RWPE1 (cell line): ENCODE results near the gene PDE4D.

ENCODE experiments used
- CTCF ChIA-PET: fragments of 350-600 bp; sonication (Branson Sonifier 250); formaldehyde crosslinking; extraction: SDS; loops from one replicate; lab custom pipeline; 2021; lab: Yijun Ruan, JAX
- POLR2A ChIA-PET: fragments of 400-600 bp; formaldehyde crosslinking; extraction: SDS; loops from one replicate; lab custom pipeline; 2020; ENCODE audit warnings: antibody characterized with exemption; ENCODE audit not compliant: low non-redundant PET; lab: Yijun Ruan, JAX
- DNase-seq: peaks from one replicate; pipeline ENCODE4 v3.0.0; 2012; ENCODE audit warnings: low spot score
- H3K27ac ChIP-seq: fragments of 450-650 bp; 2 replicates; pipeline ENCODE4 v1.5.1; 2017
- TF ChIP-seq, protein P1 (sequence below): fragments of 450-650 bp; conservative IDR thresholded peaks from 2 replicates; pipeline ENCODE4 v1.5.1; 2017; ENCODE audit warnings: low read depth, mild to moderate bottlenecking

The PDE4D gene

DNA sequence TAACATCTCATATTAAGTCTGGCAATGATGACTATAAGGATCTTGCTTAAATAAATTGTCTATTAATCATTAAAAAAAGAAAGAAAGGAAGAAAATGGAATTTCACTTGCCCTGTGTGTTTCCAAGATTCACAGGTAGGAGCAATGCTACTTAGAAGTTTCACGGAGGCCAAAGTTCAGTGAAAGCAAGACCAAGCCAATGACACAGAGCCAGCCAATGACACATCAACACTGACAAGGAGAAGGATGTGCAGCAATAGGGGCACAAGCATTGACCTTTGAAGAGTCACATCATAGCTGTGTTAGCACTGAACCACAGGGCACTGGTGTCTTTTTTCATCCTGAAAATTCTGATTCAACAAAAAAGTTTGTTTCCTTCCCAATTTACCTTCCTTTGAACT lies 364.3 kb downstream of the PDE4D start:
- TF ChIP-seq, protein P1, sequence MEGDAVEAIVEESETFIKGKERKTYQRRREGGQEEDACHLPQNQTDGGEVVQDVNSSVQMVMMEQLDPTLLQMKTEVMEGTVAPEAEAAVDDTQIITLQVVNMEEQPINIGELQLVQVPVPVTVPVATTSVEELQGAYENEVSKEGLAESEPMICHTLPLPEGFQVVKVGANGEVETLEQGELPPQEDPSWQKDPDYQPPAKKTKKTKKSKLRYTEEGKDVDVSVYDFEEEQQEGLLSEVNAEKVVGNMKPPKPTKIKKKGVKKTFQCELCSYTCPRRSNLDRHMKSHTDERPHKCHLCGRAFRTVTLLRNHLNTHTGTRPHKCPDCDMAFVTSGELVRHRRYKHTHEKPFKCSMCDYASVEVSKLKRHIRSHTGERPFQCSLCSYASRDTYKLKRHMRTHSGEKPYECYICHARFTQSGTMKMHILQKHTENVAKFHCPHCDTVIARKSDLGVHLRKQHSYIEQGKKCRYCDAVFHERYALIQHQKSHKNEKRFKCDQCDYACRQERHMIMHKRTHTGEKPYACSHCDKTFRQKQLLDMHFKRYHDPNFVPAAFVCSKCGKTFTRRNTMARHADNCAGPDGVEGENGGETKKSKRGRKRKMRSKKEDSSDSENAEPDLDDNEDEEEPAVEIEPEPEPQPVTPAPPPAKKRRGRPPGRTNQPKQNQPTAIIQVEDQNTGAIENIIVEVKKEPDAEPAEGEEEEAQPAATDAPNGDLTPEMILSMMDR = no peak
- H3K27ac ChIP-seq = no peak overlapping the region
- CTCF ChIA-PET = no interaction called here
- no peak for DNase-seq
- POLR2A ChIA-PET = interaction anchor here (0.5 kb wide), 1 partner anchor 114 kb away, joined by 3 read pairs; no protein-coding TSS in a partner anchor

DNA sequence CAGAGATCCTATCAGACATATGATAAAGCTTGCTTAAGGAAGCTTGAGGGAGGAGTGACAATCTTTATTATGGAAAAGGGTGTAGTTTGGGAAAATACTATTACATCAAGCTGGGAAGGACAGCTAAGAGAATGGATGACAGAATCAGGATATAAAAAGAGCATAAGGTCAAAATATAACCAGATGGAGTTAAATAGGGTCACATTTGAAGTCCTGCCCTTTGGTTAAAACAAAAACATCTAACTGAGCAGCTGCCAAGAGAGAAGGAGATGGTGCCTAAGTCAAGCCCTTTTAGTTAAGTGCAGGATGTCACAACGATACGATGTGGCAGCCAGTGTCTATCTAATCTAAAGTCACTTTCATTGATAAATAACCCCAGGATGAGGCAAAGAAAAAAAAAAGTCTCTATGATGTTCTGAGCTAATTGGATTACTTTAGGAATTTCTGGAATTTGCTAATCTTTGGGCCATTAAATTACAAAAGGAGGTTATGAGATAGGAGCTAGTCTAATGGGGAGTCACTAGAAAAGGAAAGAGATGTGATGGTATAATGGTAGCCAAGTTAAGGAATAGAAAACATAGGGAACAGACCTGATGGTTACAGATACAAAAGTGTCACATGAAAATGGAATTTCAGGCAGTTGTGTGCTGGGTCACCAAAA lies 365.2 kb downstream of the PDE4D start:
- CTCF ChIA-PET = interaction anchor here (0.5 to 1.1 kb wide), 2 partner anchors 145 to 167 kb away, joined by 3 to 6 read pairs; no protein-coding TSS in a partner anchor

DNA sequence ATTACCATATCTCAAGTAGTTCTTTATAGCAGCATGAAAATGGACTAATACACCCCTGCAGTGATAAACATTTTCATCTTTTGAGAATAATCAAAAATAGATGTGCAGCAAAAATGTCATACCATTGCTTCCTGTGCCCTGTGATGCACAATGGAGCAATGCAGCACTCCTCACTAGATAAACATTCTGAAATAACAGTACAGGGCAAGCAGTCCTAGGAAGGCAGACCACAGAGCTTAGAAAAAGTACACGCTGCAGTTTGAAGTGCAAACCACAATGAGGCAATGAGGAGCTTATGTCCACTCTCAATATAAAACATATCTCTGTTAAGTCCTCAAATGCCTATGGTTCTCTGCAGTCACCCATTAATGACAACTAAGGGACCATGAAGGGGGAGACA lies 367.6 kb downstream of the PDE4D start:
- CTCF ChIA-PET = interaction anchor here (0.7 kb wide), 1 partner anchor 295 kb away, joined by 3 read pairs; no protein-coding TSS in a partner anchor

More for the DNA sequence above, 365.2 kb downstream of the PDE4D start:
- TF ChIP-seq, protein P1 = no peak
- no peak overlapping the region for H3K27ac ChIP-seq
- POLR2A ChIA-PET = no interaction called here
- DNase-seq = no peak

DNA sequence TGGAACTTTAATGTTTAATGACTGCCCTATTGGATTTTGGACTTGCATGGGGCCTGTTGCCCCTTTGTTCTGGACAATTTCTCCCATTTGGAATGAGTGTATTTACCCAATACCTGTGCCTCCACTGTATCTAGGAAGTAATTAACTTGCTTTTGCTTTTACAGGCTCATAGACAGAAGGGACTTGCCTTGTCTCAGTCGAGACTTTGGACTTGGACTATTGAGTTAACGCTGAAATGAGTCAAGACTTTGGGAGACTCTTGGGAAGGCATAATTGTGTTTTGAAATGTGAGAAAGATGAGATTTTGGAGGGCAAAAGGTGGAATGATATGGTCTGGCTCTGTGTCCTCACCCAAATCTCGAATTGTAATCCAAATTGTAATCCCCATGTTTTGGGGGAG lies 368.2 kb downstream of the PDE4D start:
- TF ChIP-seq, protein P1 = no peak
- H3K27ac ChIP-seq = no peak overlapping the region
- DNase-seq = no peak
- ChIA-PET POLR2A (no interaction called here), CTCF (no interaction called here)

More for the DNA sequence above, 367.6 kb downstream of the PDE4D start:
- TF ChIP-seq, protein P1 = no peak
- DNase-seq = no peak
- H3K27ac ChIP-seq = no peak overlapping the region
- POLR2A ChIA-PET = no interaction called here

DNA sequence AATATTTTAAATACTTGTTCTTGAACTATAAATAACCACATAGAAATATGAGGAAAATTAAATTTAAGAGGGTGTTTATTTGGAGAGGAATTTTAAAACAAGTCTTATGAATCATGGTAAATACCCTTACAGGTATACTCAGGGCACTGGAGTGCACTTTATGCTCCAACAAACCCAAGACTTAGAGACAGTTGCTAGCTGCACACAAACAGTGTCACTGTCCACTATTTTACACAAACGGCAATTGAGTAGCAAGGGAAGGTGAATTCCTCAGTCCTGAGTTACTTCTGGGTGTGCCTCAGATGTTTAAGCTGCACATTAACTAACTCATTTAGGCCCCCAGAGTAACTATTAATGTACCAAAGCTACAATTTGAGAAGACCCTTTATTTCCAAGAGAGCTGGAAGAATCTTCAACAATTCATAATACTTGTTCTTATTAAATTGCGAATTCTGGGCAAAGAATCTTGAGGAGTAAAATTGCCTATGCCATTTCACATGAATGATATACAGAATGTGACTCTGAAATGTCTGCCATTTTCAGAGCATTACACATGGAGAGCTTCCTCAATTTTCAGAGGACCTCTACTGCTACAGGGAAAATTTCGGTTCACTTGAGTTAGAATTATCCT lies 371.2 kb downstream of the PDE4D start:
- CTCF ChIA-PET = interaction anchor here (0.7 to 0.9 kb wide), 2 partner anchors 16 to 754 kb away, joined by 3 to 4 read pairs; no protein-coding TSS in a partner anchor
- no peak for DNase-seq
- POLR2A ChIA-PET = no interaction called here
- H3K27ac ChIP-seq = no peak overlapping the region
- TF ChIP-seq, protein P1 = no peak

DNA sequence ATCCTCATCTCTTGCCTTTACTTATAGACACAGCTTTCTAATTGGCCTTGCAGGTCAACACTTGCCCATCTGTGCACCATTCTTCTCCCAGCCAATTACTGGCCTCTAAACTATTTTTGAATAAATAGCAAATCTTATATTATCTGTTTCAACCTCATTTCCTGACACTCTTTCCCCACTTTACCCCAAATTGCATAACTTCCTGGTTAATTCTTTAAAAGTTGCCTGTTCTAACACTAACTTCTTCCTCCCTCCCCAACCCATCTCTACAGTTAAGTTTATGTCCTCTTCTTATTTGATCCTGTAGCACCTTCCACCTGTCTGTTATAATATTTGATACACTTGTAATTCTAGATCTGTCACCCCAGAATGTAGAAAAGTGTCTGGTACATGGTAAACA lies 372.1 kb downstream of the PDE4D start:
- TF ChIP-seq, protein P1 = no peak
- H3K27ac ChIP-seq = no peak overlapping the region
- CTCF ChIA-PET = no interaction called here
- POLR2A ChIA-PET = no interaction called here
- no peak for DNase-seq
